Measurements from ENCODE around the gene CCM2.

Gene CCM2

GRCh38 chr7:45078125-45078681, 78.2 kb downstream of the CCM2 start:
- no peak for ATAC-seq
- Mint-ChIP-seq H3K27me3 (no peaks in the 10 kb centered on the region), H3K27ac (peak overlapping the region; percentile 29), H3K36me3 (peaks cover 33% of the 10 kb centered on the region), H3K4me1 (peaks cover 21% of the 10 kb centered on the region), H3K9me3 (no peaks in the 10 kb centered on the region), H3K4me3 (no peak overlapping the region)

GRCh38 chr7:45080265-45080957, 80.4 kb downstream of the CCM2 start:
- ATAC-seq: no peak
- H3K9me3 Mint-ChIP-seq: no peaks in the 10 kb centered on the region
- H3K36me3 Mint-ChIP-seq: peaks cover 13% of the 10 kb centered on the region
- peak overlapping the region; percentile 42 for H3K27ac Mint-ChIP-seq
- H3K27me3 Mint-ChIP-seq: no peaks in the 10 kb centered on the region
- H3K4me1 Mint-ChIP-seq: peaks cover 16% of the 10 kb centered on the region
- H3K4me3 Mint-ChIP-seq: no peak overlapping the region

- peaks cover 8% of the 10 kb centered on the region for H3K36me3 Mint-ChIP-seq
- H3K27ac Mint-ChIP-seq: no peak overlapping the region
- H3K4me3 Mint-ChIP-seq: no peak overlapping the region
- ATAC-seq: no peak
- H3K4me1 Mint-ChIP-seq: peaks cover 12% of the 10 kb centered on the region
- H3K9me3 Mint-ChIP-seq: no peaks in the 10 kb centered on the region
- no peaks in the 10 kb centered on the region for H3K27me3 Mint-ChIP-seq
Observed at GRCh38 chr7:45080958-45081669, 81.1 kb downstream of the CCM2 start.

GRCh38 chr7:45081670-45081974, 81.6 kb downstream of the CCM2 start:
- Mint-ChIP-seq H3K27me3 (no peaks in the 10 kb centered on the region), H3K4me3 (no peak overlapping the region), H3K4me1 (peaks cover 12% of the 10 kb centered on the region), H3K9me3 (no peaks in the 10 kb centered on the region), H3K36me3 (peaks cover 4% of the 10 kb centered on the region), H3K27ac (no peak overlapping the region)
- ATAC-seq: peak; percentile 3

- peak; percentile 5 for ATAC-seq
- Mint-ChIP-seq H3K27ac (no peak overlapping the region), H3K4me3 (no peak overlapping the region), H3K36me3 (no peaks in the 10 kb centered on the region), H3K27me3 (no peaks in the 10 kb centered on the region), H3K4me1 (peaks cover 12% of the 10 kb centered on the region), H3K9me3 (no peaks in the 10 kb centered on the region)
Observed at GRCh38 chr7:45082031-45082830, 82.2 kb downstream of the CCM2 start.

- Mint-ChIP-seq H3K4me3 (no peak overlapping the region), H3K4me1 (peaks cover 10% of the 10 kb centered on the region), H3K27me3 (peaks cover under 1% of the 10 kb centered on the region), H3K9me3 (no peaks in the 10 kb centered on the region), H3K36me3 (no peaks in the 10 kb centered on the region), H3K27ac (no peak overlapping the region)
- ATAC-seq: no peak
Observed at GRCh38 chr7:45082831-45083331, 82.9 kb downstream of the CCM2 start.

- no peak for ATAC-seq
- Mint-ChIP-seq H3K27ac (no peak overlapping the region), H3K27me3 (peaks cover 10% of the 10 kb centered on the region), H3K9me3 (no peaks in the 10 kb centered on the region), H3K4me1 (peaks cover 10% of the 10 kb centered on the region), H3K4me3 (no peak overlapping the region), H3K36me3 (no peaks in the 10 kb centered on the region)
Observed at GRCh38 chr7:45084336-45084735, 84.3 kb downstream of the CCM2 start.

GRCh38 chr7:45084901-45085618, 85.1 kb downstream of the CCM2 start:
- H3K27me3 Mint-ChIP-seq: peaks cover 16% of the 10 kb centered on the region
- no peaks in the 10 kb centered on the region for H3K36me3 Mint-ChIP-seq
- no peaks in the 10 kb centered on the region for H3K9me3 Mint-ChIP-seq
- no peak overlapping the region for H3K27ac Mint-ChIP-seq
- H3K4me3 Mint-ChIP-seq: no peak overlapping the region
- ATAC-seq: no peak
- H3K4me1 Mint-ChIP-seq: peaks cover 8% of the 10 kb centered on the region

GRCh38 chr7:45085619-45086200, 85.7 kb downstream of the CCM2 start:
- H3K36me3 Mint-ChIP-seq: no peaks in the 10 kb centered on the region
- H3K27ac Mint-ChIP-seq: no peak overlapping the region
- H3K27me3 Mint-ChIP-seq: peaks cover 16% of the 10 kb centered on the region
- ATAC-seq: peak; percentile 24
- no peaks in the 10 kb centered on the region for H3K9me3 Mint-ChIP-seq
- H3K4me1 Mint-ChIP-seq: peaks cover 8% of the 10 kb centered on the region
- no peak overlapping the region for H3K4me3 Mint-ChIP-seq

GRCh38 chr7:45086331-45087065, 86.5 kb downstream of the CCM2 start:
- Mint-ChIP-seq H3K4me1 (peaks cover 8% of the 10 kb centered on the region), H3K36me3 (no peaks in the 10 kb centered on the region), H3K27me3 (peaks cover 16% of the 10 kb centered on the region), H3K4me3 (no peak overlapping the region), H3K27ac (no peak overlapping the region), H3K9me3 (no peaks in the 10 kb centered on the region)
- ATAC-seq: no peak

- H3K4me3 Mint-ChIP-seq: no peak overlapping the region
- no peak for ATAC-seq
- no peak overlapping the region for H3K27ac Mint-ChIP-seq
- no peaks in the 10 kb centered on the region for H3K36me3 Mint-ChIP-seq
- H3K9me3 Mint-ChIP-seq: peaks cover 2% of the 10 kb centered on the region
- H3K4me1 Mint-ChIP-seq: peaks cover 8% of the 10 kb centered on the region
- H3K27me3 Mint-ChIP-seq: peaks cover 16% of the 10 kb centered on the region
Observed at GRCh38 chr7:45087301-45088145, 87.5 kb downstream of the CCM2 start.

- H3K36me3 Mint-ChIP-seq: no peaks in the 10 kb centered on the region
- peaks cover 8% of the 10 kb centered on the region for H3K4me1 Mint-ChIP-seq
- H3K27me3 Mint-ChIP-seq: peaks cover 16% of the 10 kb centered on the region
- no peak for ATAC-seq
- no peak overlapping the region for H3K27ac Mint-ChIP-seq
- peak overlapping the region; percentile 61 for H3K4me3 Mint-ChIP-seq
- H3K9me3 Mint-ChIP-seq: peaks cover 6% of the 10 kb centered on the region
Observed at GRCh38 chr7:45088146-45088701, 88.2 kb downstream of the CCM2 start.

- H3K36me3 Mint-ChIP-seq: peaks cover 5% of the 10 kb centered on the region
- H3K27me3 Mint-ChIP-seq: peaks cover 16% of the 10 kb centered on the region
- H3K9me3 Mint-ChIP-seq: peaks cover 9% of the 10 kb centered on the region
- peak; percentile 66 for ATAC-seq
- H3K4me1 Mint-ChIP-seq: peaks cover 8% of the 10 kb centered on the region
- no peak within 1 kb of the TSS for H3K27ac Mint-ChIP-seq
- H3K4me3 Mint-ChIP-seq: peak within 1 kb of the TSS; percentile 77
Observed at GRCh38 chr7:45088821-45089340, 88.9 kb downstream of the CCM2 start, which contains the start of gene NACAD. Gene NACAD (minus strand): TSS chr7:45088969. CDS start chr7:45088894, 75 bp downstream.

Measured in stimulated activated memory B cell treated with anti-CD40 and anti-IgM and Interleukin-4, amounts not matched to agents 10 μg/mL and 1 μg/mL and 100 μg/mL, for 72 hours (primary cell).